ENCODE data around the gene TFDP3.

Gene TFDP3

GRCh38 chrX:133250184-133251100 lies 32.3 kb upstream of the TFDP3 start:
- no peak for DNase-seq (ENCODE audit: low spot score)
- no peak for TF ChIP-seq CTCF (IDR thresholded peaks at IDR 0.05; ENCODE audit: borderline replicate concordance, control extremely low read depth, extremely low read depth, insufficient read depth, missing control alignments)
- in situ Hi-C loops (cut with MboI; ENCODE audit: low sequenced_read_pairs, unreplicated experiment), result no loop called here

- TF ChIP-seq CTCF (IDR thresholded peaks at IDR 0.05; ENCODE audit: borderline replicate concordance, control extremely low read depth, extremely low read depth, insufficient read depth, missing control alignments), result no peak
- no peak for DNase-seq (ENCODE audit: low spot score)
- in situ Hi-C loops (cut with MboI; ENCODE audit: low sequenced_read_pairs, unreplicated experiment), result no loop called here
Observed at GRCh38 chrX:133249266-133250058, 31.3 kb upstream of the TFDP3 start.

GRCh38 chrX:133248177-133248576 lies 30.0 kb upstream of the TFDP3 start:
- in situ Hi-C loops (cut with MboI; ENCODE audit: low sequenced_read_pairs, unreplicated experiment), result no loop called here
- DNase-seq (ENCODE audit: low spot score), result no peak
- no peak for TF ChIP-seq CTCF (IDR thresholded peaks at IDR 0.05; ENCODE audit: borderline replicate concordance, control extremely low read depth, extremely low read depth, insufficient read depth, missing control alignments)

- TF ChIP-seq CTCF (IDR thresholded peaks at IDR 0.05; ENCODE audit: borderline replicate concordance, control extremely low read depth, extremely low read depth, insufficient read depth, missing control alignments), result no peak
- in situ Hi-C loops (cut with MboI; ENCODE audit: low sequenced_read_pairs, unreplicated experiment), result no loop called here
- DNase-seq (ENCODE audit: low spot score), result no peak
Observed at GRCh38 chrX:133246921-133247320, 28.8 kb upstream of the TFDP3 start.

GRCh38 chrX:133235830-133236229 lies 17.7 kb upstream of the TFDP3 start:
- TF ChIP-seq CTCF (IDR thresholded peaks at IDR 0.05; ENCODE audit: borderline replicate concordance, control extremely low read depth, extremely low read depth, insufficient read depth, missing control alignments), result no peak
- in situ Hi-C loops (cut with MboI; ENCODE audit: low sequenced_read_pairs, unreplicated experiment), result no loop called here
- no peak for DNase-seq (ENCODE audit: low spot score)

- TF ChIP-seq CTCF (IDR thresholded peaks at IDR 0.05; ENCODE audit: borderline replicate concordance, control extremely low read depth, extremely low read depth, insufficient read depth, missing control alignments), result no peak
- no peak for DNase-seq (ENCODE audit: low spot score)
- in situ Hi-C loops (cut with MboI; ENCODE audit: low sequenced_read_pairs, unreplicated experiment), result no loop called here
Observed at GRCh38 chrX:133232331-133232730, 14.2 kb upstream of the TFDP3 start.
